B cell (primary cell): Measurements from ENCODE around the gene TSG101. TPM values are rescaled to one million over a fixed set of nuclear protein-coding genes. Genes with fewer than 3 reads are reported as not detected.

Experiments used
- ATAC-seq: fragments of 200-7000 bp; cut with Tn5 transposase; one replicate; pipeline ENCODE4 v1.10.0; 2021; ENCODE audit warnings: low read depth, mild to moderate bottlenecking, moderate number of reproducible peaks, moderate library complexity
- CTCF ChIA-PET: fragments of 350-600 bp; sonication (Branson Sonifier 250); formaldehyde crosslinking; loops from one replicate; lab custom pipeline; 2021; ENCODE audit warnings: antibody characterized with exemption, inconsistent platforms; lab: Charles Lee
- POLR2A ChIA-PET: fragments of 350-600 bp; sonication (Branson Sonifier 250); formaldehyde crosslinking; loops from one replicate; lab custom pipeline; 2021; ENCODE audit warnings: antibody characterized with exemption; lab: Charles Lee
- DNase-seq: peaks from one replicate; pipeline ENCODE4 v3.0.0; 2013
- H2AFZ ChIP-seq: 2 replicates; pipeline ENCODE4 v1.6.1; 2012; ENCODE audit warnings: mild to moderate bottlenecking, low read depth, low read length; ENCODE audit not compliant: insufficient read depth, poor library complexity, severe bottlenecking
- H3K27ac ChIP-seq, 2 donors: 1 replicate in 1 of 2; 2 replicates in 1 of 2; pipeline ENCODE4 v1.5.1; 2012 to 2013; ENCODE audit warnings: low read length in 2 of 2, mild to moderate bottlenecking in 2 of 2, moderate library complexity in 1 of 2
- H3K27me3 ChIP-seq, 4 experiments: fragments of 200-600 bp in 1 of 4; sonication (generic) in 1 of 4; replicated peaks in 1 of 4; 1 replicate in 2 of 4; 2 replicates in 2 of 4; pipeline versions ENCODE4 v1.6.1 to v1.7.0; 2013 to 2016; ENCODE audit warnings: low read length in 3 of 4, mild to moderate bottlenecking in 2 of 4, mixed read lengths in 1 of 4, moderate library complexity in 1 of 4; ENCODE audit not compliant: insufficient read depth in 4 of 4, control insufficient read depth in 3 of 4; ENCODE audit errors: control extremely low read depth in 1 of 4
- H3K36me3 ChIP-seq, 2 experiments: replicated peaks in 1 of 2; 1 replicate in 1 of 2; 2 replicates in 1 of 2; pipeline versions ENCODE4 v1.6.1 to v1.7.1; 2013; ENCODE audit warnings: low read length in 1 of 2; ENCODE audit not compliant: insufficient read depth in 2 of 2, control insufficient read depth in 1 of 2; ENCODE audit errors: control extremely low read depth in 1 of 2, extremely low read depth in 1 of 2
- H3K4me1 ChIP-seq, 2 donors: fragments of 200-600 bp in 1 of 2; sonication (generic) in 1 of 2; 1 replicate in 1 of 2; 2 replicates in 1 of 2; pipeline versions ENCODE4 v1.5.1 to v1.6.1; 2013 to 2017; ENCODE audit warnings: low read length in 2 of 2; ENCODE audit not compliant: control insufficient read depth in 2 of 2, insufficient read depth in 2 of 2
- H3K4me2 ChIP-seq: replicated peaks from 2 replicates; pipeline ENCODE3; 2012; ENCODE audit warnings: mild to moderate bottlenecking, low read depth, low read length; ENCODE audit not compliant: poor library complexity, severe bottlenecking
- H3K4me3 ChIP-seq, 5 experiments: fragments of 200-600 bp in 1 of 5; sonication (generic) in 1 of 5; 1 replicate in 3 of 5; 2 replicates in 2 of 5; pipeline versions ENCODE4 v1.5.1 to v1.7.0; 2011 to 2016; ENCODE audit warnings: low read length in 4 of 5, mild to moderate bottlenecking in 4 of 5, low read depth in 2 of 5, control low read depth in 1 of 5, moderate library complexity in 1 of 5; ENCODE audit not compliant: insufficient read depth in 1 of 5; ENCODE audit errors: control extremely low read depth in 1 of 5, extremely low read depth in 1 of 5
- H3K79me2 ChIP-seq: fragments of 200-600 bp; sonication (generic); one replicate; pipeline ENCODE4 v1.6.0; 2016; ENCODE audit warnings: low read length; ENCODE audit not compliant: control insufficient read depth, insufficient read depth
- H3K9ac ChIP-seq: fragments of 200-600 bp; sonication (generic); 2 replicates; pipeline ENCODE4 v1.6.1; 2017; ENCODE audit warnings: mild to moderate bottlenecking, low read length, moderate library complexity
- H3K9me3 ChIP-seq, 3 donors: one replicate each; pipeline versions ENCODE4 v1.6.1 to v1.7.1; 2013; ENCODE audit warnings: low read length in 2 of 3; ENCODE audit not compliant: control insufficient read depth in 2 of 3, insufficient read depth in 1 of 3; ENCODE audit errors: control extremely low read depth in 1 of 3
- H4K20me1 ChIP-seq: 2 replicates; pipeline ENCODE4 v1.6.0; 2012; ENCODE audit warnings: mild to moderate bottlenecking, low read length; ENCODE audit not compliant: insufficient read depth, control insufficient read depth, poor library complexity, severe bottlenecking
- H3K27ac Mint-ChIP-seq: one replicate; pipeline ENCODE4 v1.8.0; 2021; ENCODE audit warnings: mixed read lengths
- H3K27me3 Mint-ChIP-seq: one replicate; pipeline ENCODE4 v1.8.0; 2021; ENCODE audit warnings: mixed read lengths
- H3K4me1 Mint-ChIP-seq: one replicate; pipeline ENCODE4 v1.8.0; 2021; ENCODE audit warnings: mixed read lengths
- H3K4me3 Mint-ChIP-seq: one replicate; pipeline ENCODE4 v1.8.0; 2021; ENCODE audit warnings: mixed read lengths
- H3K9me3 Mint-ChIP-seq: one replicate; pipeline ENCODE4 v1.8.0; 2022; ENCODE audit warnings: mixed read lengths; ENCODE audit not compliant: insufficient read depth
- CTCF ChIP-seq: fragments of 200-600 bp; IDR thresholded peaks from one replicate; pipeline ENCODE4 v1.8.0; 2022; ENCODE audit warnings: antibody characterized with exemption, mild to moderate bottlenecking
- EZH2 ChIP-seq: IDR thresholded peaks from 2 replicates; pipeline ENCODE4 v1.6.1; 2012; ENCODE audit warnings: borderline replicate concordance, low read depth, mild to moderate bottlenecking, moderate library complexity, low read length; ENCODE audit not compliant: insufficient read depth, poor library complexity, severe bottlenecking
- WGBS: methylation state at CpG from one replicate; pipeline ENCODE4 v1.1.5; 2013; ENCODE audit warnings: missing lambda C conversion rate; ENCODE audit not compliant: insufficient coverage; 5-methylcytosine and 5-hydroxymethylcytosine counted together
- intact Hi-C: fragments of 100-400 bp; cut with micrococcal nuclease; formaldehyde crosslinking; loops from one replicate; pipeline ENCODE4 v1.10.0; 2022
- polyA plus RNA-seq: library from polyadenylated mRNA; depleted of rRNA; stranded (reverse); fragments of >200 nt; gene quantifications from 2 replicates; pipeline ENCODE4 v1.2.3, GENCODE V29; 2012
- total RNA-seq, 2 donors: library from RNA; stranded (reverse); fragments of 120-200 nt in 1 of 2; gene quantifications; 1 replicate in 1 of 2; 2 replicates in 1 of 2; pipeline versions ENCODE4 v1.2.3 to v1.2.4, GENCODE V29; 2013 to 2022

Gene TSG101
- total and polyA plus RNA-seq, 2 donors (not counting 1 experiment from before 2014, with no cell fraction given), result 50.9 to 56.5 TPM

GRCh38 chr11:18472587-18472986 is 54.2 kb downstream of the TSG101 start:
- H3K4me1 ChIP-seq, result no peaks in the 10 kb centered on the region
- Mint-ChIP-seq H3K4me3 (no peak overlapping the region), H3K27ac (no peak overlapping the region), H3K27me3 (no peaks in the 10 kb centered on the region), H3K9me3 (no peaks in the 10 kb centered on the region), H3K4me1 (no peaks in the 10 kb centered on the region)
- no peak for ATAC-seq
- no peak overlapping the region for H3K9ac ChIP-seq
- intact Hi-C loops, result no loop called here
- DNase-seq, result no peak
- CTCF ChIA-PET, result interaction anchor here (1.6 kb wide), 1 partner anchor 9 kb away, joined by 3 read pairs; no protein-coding TSS in a partner anchor
- H3K4me3 ChIP-seq, result no peak overlapping the region
- POLR2A ChIA-PET, result no interaction called here
- no peak overlapping the region for H3K4me2 ChIP-seq
- H4K20me1 ChIP-seq, result no peaks in the 10 kb centered on the region
- H3K9me3 ChIP-seq, result no peaks in the 10 kb centered on the region
- no peaks in the 10 kb centered on the region for H3K79me2 ChIP-seq
- H3K36me3 ChIP-seq, result peaks cover 4 to 11% of the 10 kb centered on the region in 2 experiments
- TF ChIP-seq CTCF (no peak), EZH2 (no peak)
- H2AFZ ChIP-seq, result no peak overlapping the region
- no peak overlapping the region for H3K27ac ChIP-seq
- H3K27me3 ChIP-seq, result no peaks in the 10 kb centered on the region

- Mint-ChIP-seq H3K27me3 (no peaks in the 10 kb centered on the region), H3K9me3 (no peaks in the 10 kb centered on the region), H3K27ac (no peak overlapping the region), H3K4me1 (no peaks in the 10 kb centered on the region), H3K4me3 (no peak overlapping the region)
- Histone ChIP-seq H3K4me2 (no peak overlapping the region), H3K27ac (no peak overlapping the region), H3K4me3 (no peak overlapping the region), H3K4me1 (no peaks in the 10 kb centered on the region), H4K20me1 (no peaks in the 10 kb centered on the region), H3K36me3 (peaks cover 4 to 8% of the 10 kb centered on the region in 2 experiments), H3K9me3 (no peaks in the 10 kb centered on the region), H2AFZ (no peak overlapping the region), H3K9ac (no peak overlapping the region), H3K27me3 (no peaks in the 10 kb centered on the region), H3K79me2 (no peaks in the 10 kb centered on the region)
- WGBS, result 100% methylated on average over 1 of the region's 3 CpGs
- intact Hi-C loops, result no loop called here
- TF ChIP-seq EZH2 (no peak), CTCF (no peak)
- ChIA-PET CTCF (interaction anchor here (1.6 kb wide), 1 partner anchor 9 kb away, joined by 3 read pairs; no protein-coding TSS in a partner anchor), POLR2A (interaction anchor here (0.7 kb wide), 1 partner anchor 99 kb away, joined by 3 read pairs; no protein-coding TSS in a partner anchor)
- no peak for DNase-seq
- ATAC-seq, result no peak
Observed at GRCh38 chr11:18471995-18472394, 54.7 kb downstream of the TSG101 start.
